Activated CD4-positive, alpha-beta T cell treated with anti-CD3 and anti-CD28 coated beads, Interleukin-10, Interleukin-2, amounts not matched to agents 100 ng/mL and 50 ng/mL, durations not matched to agents 16 hours and 8 hours (primary cell): ENCODE results near the gene CDH5.

Source experiments
- DNase-seq: peaks from one replicate; pipeline ENCODE4 v3.0.0-alpha.2; 2020

Gene CDH5

GRCh38 chr16:66395806-66396555 is 29.5 kb downstream of the CDH5 start:
- DNase-seq, result no peak

DNA sequence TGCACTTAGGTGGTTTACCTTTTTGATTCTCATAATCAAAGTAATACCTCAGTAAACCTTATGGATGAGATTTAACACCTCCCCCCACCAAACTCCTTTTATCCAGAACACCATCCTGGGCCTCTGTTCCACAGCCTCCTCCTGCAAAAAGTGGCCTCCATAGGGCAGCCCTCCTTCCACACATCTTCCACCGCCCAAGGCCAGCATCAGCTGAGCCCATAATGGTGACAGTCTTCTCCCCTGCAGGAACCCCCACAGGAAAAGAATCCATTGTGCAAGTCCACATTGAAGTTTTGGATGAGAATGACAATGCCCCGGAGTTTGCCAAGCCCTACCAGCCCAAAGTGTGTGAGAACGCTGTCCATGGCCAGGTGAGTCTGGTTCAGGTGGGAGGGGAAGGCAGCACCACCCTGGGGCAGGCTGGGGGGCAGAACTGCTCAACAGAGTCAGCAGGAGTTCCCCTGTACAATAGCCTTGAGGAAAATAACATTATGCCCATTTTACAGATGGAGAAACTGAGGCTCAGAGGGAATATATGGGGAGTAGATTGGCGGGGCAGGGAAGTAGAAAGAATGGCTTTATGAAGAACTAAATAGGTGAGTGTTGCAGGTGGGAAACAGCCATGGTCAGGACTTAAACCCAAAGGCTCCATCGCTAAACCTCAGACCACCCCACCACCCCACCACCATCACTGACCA is 31.4 kb downstream of the CDH5 start:
- no peak for DNase-seq

- no peak for DNase-seq
Observed at GRCh38 chr16:66399031-66399430, 32.5 kb downstream of the CDH5 start.

GRCh38 chr16:66399930-66400329 is 33.4 kb downstream of the CDH5 start:
- DNase-seq, result no peak

DNA sequence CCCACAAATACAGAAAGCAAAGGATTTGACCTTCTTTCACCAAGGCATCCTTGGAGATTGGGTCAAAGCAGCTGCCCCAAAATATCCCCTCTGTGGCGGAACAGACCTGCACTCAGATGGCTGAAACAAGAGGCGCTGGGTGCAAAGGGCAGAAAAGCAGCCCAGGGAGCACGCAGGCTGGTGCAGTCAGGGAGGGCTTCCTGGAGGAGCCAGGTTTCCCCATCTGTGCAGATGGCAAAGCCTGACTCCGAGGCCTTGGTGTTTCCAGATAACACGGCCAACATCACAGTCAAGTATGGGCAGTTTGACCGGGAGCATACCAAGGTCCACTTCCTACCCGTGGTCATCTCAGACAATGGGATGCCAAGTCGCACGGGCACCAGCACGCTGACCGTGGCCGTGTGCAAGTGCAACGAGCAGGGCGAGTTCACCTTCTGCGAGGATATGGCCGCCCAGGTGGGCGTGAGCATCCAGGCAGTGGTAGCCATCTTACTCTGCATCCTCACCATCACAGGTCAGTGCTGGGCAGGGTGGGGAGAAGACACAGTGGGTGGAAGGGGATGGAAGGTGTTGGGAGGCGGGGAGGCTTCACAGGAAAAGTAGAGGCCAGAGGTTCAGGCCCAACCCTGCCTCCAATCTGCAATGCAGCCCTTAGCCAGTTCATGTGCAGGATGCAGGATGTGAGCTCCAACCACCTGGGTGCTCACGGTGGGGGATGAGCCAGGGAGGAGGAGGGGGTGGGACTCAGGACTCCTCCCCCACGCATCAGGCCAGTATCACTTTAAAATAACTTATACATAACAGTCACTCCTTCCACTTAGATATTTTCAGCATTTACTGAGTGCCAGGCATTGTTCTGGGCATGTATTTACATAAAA is 34.3 kb downstream of the CDH5 start:
- no peak for DNase-seq

- no peak for DNase-seq
Observed at GRCh38 chr16:66401610-66402009, 35.1 kb downstream of the CDH5 start.

DNA sequence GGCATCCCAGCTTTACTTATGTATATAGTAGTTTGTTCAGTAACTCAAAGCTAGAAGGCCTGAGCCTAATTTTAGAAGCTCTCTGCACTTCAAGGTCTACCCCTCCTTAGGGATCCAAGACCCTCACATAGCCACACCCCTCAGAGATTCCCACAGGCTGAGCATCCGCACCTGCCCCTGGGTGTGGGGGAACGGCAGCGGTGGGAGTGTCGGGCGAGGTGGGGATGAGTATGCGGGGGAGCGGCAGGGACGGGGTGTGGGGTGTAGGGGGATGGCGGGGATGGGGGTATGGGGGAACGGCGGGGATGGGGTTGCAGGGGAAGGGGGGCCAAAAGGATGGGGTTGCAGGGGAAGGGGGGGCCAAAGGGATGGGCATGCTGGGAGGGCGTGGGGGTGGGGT is 35.7 kb downstream of the CDH5 start:
- no peak for DNase-seq

GRCh38 chr16:66402591-66403230 is 36.2 kb downstream of the CDH5 start:
- DNase-seq, result no peak

GRCh38 chr16:66403531-66404145 is 37.1 kb downstream of the CDH5 start:
- no peak for DNase-seq

GRCh38 chr16:66405057-66405783 is 38.7 kb downstream of the CDH5 start:
- DNase-seq, result no peak

DNA sequence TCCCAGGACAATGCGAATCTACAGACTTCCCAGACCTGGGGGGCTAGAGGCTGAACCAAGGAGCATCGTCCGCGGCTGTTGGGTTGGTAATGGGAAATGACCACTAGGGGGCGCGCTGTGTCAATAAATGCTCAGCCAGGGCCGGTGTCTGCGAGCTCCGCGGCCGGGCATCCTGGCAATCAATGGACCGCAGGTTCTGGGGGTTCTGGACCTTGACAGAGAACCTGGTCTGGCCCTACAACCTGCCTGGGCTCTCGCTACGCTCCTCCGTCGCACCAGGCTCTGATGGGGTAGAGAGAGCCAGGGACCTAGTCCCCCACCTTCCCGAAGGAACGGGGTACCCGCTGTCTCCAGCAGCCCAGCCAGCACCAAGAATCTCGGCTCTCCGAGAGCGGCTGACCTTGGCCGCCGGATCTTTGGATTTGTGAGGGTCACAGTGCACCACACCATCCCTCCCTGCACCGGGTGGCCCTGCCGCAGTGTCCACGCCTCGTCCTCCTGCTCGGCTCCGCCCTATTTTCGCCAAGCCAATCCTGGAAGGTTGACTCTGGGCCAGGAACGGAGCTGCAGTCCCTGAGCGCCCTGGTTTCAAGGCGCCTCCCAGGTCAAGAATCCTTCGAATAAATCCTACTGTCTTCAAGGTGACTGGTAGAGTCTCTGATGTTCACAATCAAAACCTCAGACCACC is 40.2 kb downstream of the CDH5 start:
- DNase-seq, result peak; percentile 86

- peak; percentile 56 for DNase-seq
Observed at GRCh38 chr16:66408163-66409048, 41.9 kb downstream of the CDH5 start.

DNA sequence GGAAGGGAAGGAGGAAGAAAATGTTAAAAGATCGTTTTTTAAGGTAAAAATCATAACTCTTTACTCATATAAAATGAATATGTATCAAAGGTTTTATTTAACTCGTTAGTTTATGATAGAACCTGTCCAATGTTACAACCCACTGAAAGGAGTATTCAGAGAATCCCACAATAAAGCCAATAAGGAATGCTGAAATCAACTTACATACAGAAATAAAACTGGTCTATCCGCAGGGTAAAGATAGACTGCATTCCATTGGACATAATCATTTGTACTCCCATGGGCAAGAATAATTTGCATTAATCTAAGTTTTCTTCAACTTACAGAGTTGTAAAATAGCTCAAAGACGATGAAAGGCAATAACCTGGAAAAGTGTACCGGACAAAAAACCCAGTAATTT is 42.7 kb downstream of the CDH5 start:
- DNase-seq, result no peak

- DNase-seq, result no peak
Observed at GRCh38 chr16:66412182-66412581, 45.7 kb downstream of the CDH5 start.

GRCh38 chr16:66414891-66415290 is 48.4 kb downstream of the CDH5 start:
- no peak for DNase-seq

- no peak for DNase-seq
Observed at GRCh38 chr16:66416136-66416535, 49.6 kb downstream of the CDH5 start.

DNA sequence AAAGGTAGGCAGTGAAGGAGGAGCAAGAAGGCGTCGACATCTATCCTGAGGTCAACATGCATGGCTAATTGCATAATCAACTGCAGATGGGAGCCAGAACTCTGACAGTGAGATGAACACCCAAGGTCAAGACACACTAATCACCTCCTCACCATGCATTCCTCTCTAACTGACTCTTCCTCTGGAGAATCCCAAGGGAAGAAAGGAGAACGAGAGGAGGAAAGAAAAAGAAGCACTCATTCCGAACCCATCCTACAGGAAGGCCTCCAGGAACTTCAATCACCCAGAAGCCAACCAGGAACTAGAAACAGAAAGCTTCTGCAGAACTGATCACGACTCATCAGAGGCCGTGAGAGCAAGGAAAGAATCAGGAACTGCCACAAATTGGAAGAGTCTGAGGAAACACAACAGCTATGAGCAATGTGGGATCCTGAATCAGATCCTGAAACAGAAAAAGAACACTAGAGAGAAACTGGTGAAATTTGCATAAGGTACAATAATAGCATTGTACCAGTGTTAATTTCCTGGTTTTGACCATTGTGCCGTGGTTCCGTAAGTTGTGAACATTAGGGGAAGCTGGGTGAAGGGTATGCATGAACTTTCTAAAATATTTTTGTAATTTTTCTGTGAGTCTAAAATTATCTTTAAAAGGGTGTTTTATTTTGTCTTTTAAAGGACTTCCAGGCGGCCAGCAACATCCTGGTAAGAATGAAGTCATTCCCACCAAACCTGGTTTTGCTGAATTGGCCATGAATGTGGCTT is 50.6 kb downstream of the CDH5 start:
- no peak for DNase-seq

DNA sequence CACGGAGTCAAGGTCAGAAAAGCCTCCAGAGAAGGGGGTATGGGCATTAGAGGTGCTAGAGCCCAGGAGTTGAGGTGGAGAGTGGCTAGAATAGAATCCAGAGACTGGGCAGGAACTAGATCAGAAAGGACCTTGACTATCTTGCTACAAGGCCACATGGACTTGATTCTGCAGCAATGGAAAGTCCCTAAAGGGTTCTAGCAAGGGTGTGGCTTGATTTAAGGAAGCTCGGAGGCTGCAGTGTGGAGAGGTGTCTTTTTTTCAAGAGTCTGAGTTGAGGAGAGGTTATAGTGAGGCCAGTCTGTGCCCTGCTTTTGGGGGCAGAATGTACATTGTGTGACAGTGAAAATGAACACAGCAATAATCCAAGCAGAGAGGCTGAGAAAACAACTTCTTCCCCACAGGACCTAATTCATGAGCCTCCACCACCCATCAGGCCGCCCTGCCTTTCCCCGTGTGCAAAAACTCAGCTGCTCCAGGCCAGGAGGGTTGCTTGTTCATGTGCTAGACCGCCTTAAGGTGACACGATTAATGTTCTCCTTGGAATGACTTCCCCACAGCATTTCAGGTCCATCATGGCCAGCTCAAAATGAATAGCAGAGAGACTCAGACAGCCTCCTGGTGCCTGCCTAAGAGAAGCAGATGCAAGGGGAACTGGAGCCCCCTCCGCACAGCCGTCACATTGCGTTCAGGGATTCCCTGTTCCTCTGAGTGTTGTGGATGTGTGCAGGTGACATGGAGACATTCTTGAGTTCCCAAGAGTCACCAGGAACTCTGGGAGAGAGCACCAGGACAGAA is 51.9 kb downstream of the CDH5 start:
- peak; percentile 15 for DNase-seq

- no peak for DNase-seq
Observed at GRCh38 chr16:66419527-66419926, 53.0 kb downstream of the CDH5 start.
